OCI-LY1 (cell line): Measurements from ENCODE around the gene CASZ1.

ENCODE experiments used
- H2AFZ ChIP-seq: fragments of 200-600 bp; sonication (generic), shearing (Covaris generic); 2 replicates; pipeline ENCODE4 v1.6.0; 2014; ENCODE audit warnings: antibody characterized with exemption, mild to moderate bottlenecking, low read length
- H3F3A ChIP-seq: fragments of 200-600 bp; sonication (generic), shearing (Covaris generic); 2 replicates; pipeline ENCODE4 v1.6.0; 2014; ENCODE audit warnings: mild to moderate bottlenecking, antibody characterized with exemption, low read length, moderate library complexity; ENCODE audit not compliant: insufficient read depth
- H3K27ac ChIP-seq: fragments of 200-600 bp; sonication (generic); 2 replicates; pipeline ENCODE4 v1.5.1; 2014; ENCODE audit warnings: low read length, mixed run types, mild to moderate bottlenecking, low read depth; ENCODE audit not compliant: poor library complexity, severe bottlenecking
- H3K27me3 ChIP-seq: fragments of 200-600 bp; sonication (generic); 2 replicates; pipeline ENCODE4 v1.6.0; 2014; ENCODE audit warnings: antibody characterized with exemption, mild to moderate bottlenecking, low read length, moderate library complexity; ENCODE audit not compliant: insufficient read depth
- H3K36me3 ChIP-seq: fragments of 200-600 bp; sonication (generic); 2 replicates; pipeline ENCODE4 v1.6.1; 2014; ENCODE audit warnings: mild to moderate bottlenecking, antibody characterized with exemption, low read length, moderate library complexity, mixed read lengths; ENCODE audit not compliant: insufficient read depth
- H3K4me1 ChIP-seq: fragments of 200-600 bp; sonication (generic); 2 replicates; pipeline ENCODE4 v1.5.1; 2014; ENCODE audit warnings: mild to moderate bottlenecking, low read length, moderate library complexity; ENCODE audit not compliant: insufficient read depth, severe bottlenecking
- H3K4me2 ChIP-seq: fragments of 200-600 bp; sonication (generic), shearing (Covaris generic); 2 replicates; pipeline ENCODE4 v1.6.1; 2014; ENCODE audit warnings: low read length
- H3K4me3 ChIP-seq: fragments of 200-600 bp; sonication (generic); 2 replicates; pipeline ENCODE4 v1.5.1; 2014; ENCODE audit warnings: low read length, low read depth, mild to moderate bottlenecking, mixed read lengths; ENCODE audit not compliant: poor library complexity, severe bottlenecking
- H3K79me2 ChIP-seq: fragments of 200-600 bp; shearing (Covaris generic); 2 replicates; pipeline ENCODE4 v1.6.1; 2016; ENCODE audit warnings: mixed run types, low read length, mixed read lengths; ENCODE audit not compliant: insufficient read depth
- H3K9ac ChIP-seq: fragments of 200-600 bp; sonication (generic), shearing (Covaris generic); 2 replicates; pipeline ENCODE4 v1.6.1; 2014; ENCODE audit warnings: mild to moderate bottlenecking, low read length, mixed read lengths
- H3K9me2 ChIP-seq: fragments of 200-600 bp; sonication (generic), shearing (Covaris generic); 2 replicates; pipeline ENCODE4 v1.6.1; 2014; ENCODE audit warnings: low read depth, mild to moderate bottlenecking, low read length, mixed read lengths
- H3K9me3 ChIP-seq: fragments of 200-600 bp; shearing (Covaris generic); 2 replicates; pipeline ENCODE4 v1.6.1; 2014; ENCODE audit warnings: low read length, mixed read lengths
- H4K20me1 ChIP-seq: fragments of 200-600 bp; sonication (generic), shearing (Covaris generic); 2 replicates; pipeline ENCODE4 v1.6.0; 2016; ENCODE audit warnings: mild to moderate bottlenecking, low read length; ENCODE audit not compliant: insufficient read depth
- EZH2 ChIP-seq: fragments of 200-600 bp; sonication (generic), shearing (Covaris generic); IDR thresholded peaks from 2 replicates; pipeline ENCODE4 v1.8.0; 2017; ENCODE audit warnings: borderline replicate concordance, mixed run types, mild to moderate bottlenecking, antibody characterized with exemption, low read length, moderate library complexity, mixed read lengths
- TF ChIP-seq, protein P1 (sequence below): fragments of 200-600 bp; sonication (generic), shearing (Covaris generic); IDR thresholded peaks from 2 replicates; pipeline ENCODE4 v1.5.1; 2017; ENCODE audit warnings: mild to moderate bottlenecking, antibody characterized with exemption, low read length, moderate library complexity, mixed read lengths

The CASZ1 gene

DNA sequence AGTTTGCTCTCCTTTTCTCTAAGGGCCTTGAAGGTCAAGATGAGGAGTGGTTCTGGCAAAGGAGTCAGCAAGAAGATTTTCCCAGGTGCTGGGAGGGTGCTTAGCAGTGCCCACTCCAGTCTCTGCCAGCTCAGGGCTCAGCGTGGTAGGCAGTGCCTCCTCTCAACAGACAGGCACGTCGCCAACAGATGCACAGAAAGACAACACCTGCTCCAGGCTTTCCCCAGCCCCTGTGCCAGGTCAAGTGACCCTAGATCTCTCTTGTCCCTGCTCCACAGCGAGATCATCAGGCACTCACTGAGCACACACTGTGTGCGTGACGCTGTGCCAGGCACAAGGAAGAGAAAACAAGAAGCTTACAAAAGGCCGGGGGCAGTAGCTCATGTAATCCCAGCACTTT lies 86.0 kb downstream of the CASZ1 start:
- no peaks in the 10 kb centered on the region for H3F3A ChIP-seq
- TF ChIP-seq, protein P1, sequence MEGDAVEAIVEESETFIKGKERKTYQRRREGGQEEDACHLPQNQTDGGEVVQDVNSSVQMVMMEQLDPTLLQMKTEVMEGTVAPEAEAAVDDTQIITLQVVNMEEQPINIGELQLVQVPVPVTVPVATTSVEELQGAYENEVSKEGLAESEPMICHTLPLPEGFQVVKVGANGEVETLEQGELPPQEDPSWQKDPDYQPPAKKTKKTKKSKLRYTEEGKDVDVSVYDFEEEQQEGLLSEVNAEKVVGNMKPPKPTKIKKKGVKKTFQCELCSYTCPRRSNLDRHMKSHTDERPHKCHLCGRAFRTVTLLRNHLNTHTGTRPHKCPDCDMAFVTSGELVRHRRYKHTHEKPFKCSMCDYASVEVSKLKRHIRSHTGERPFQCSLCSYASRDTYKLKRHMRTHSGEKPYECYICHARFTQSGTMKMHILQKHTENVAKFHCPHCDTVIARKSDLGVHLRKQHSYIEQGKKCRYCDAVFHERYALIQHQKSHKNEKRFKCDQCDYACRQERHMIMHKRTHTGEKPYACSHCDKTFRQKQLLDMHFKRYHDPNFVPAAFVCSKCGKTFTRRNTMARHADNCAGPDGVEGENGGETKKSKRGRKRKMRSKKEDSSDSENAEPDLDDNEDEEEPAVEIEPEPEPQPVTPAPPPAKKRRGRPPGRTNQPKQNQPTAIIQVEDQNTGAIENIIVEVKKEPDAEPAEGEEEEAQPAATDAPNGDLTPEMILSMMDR = no peak
- no peak for TF ChIP-seq EZH2
- H4K20me1 ChIP-seq = no peaks in the 10 kb centered on the region
- H2AFZ ChIP-seq = no peak overlapping the region
- no peak overlapping the region for H3K4me2 ChIP-seq
- no peaks in the 10 kb centered on the region for H3K9me3 ChIP-seq
- no peak overlapping the region for H3K9ac ChIP-seq
- H3K4me1 ChIP-seq = no peaks in the 10 kb centered on the region
- no peaks in the 10 kb centered on the region; the same call in 1 of the 2 replicates for H3K27me3 ChIP-seq
- no peak overlapping the region for H3K4me3 ChIP-seq
- no peaks in the 10 kb centered on the region for H3K9me2 ChIP-seq
- no peaks in the 10 kb centered on the region for H3K36me3 ChIP-seq
- H3K79me2 ChIP-seq = no peaks in the 10 kb centered on the region
- H3K27ac ChIP-seq = no peak overlapping the region

DNA sequence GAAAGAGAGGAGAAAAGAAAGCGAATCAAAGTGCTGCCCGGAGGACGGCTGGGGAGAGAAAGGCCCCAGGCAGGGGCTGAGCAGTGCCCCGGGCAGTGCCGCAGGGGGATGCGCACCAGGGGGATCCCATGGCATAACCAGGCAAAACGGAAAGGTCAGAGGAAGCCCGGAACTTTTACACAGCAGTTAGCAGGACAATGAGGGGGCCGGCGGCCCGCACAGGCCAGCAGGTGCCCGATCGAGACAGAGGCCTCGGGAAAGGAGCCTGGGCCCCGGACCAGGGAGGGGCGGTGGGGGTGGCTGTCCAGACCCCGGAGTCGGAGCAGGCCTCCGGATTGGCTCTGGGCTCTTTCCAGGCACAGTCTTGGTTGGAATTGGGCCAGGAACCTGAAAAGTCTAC lies 86.8 kb downstream of the CASZ1 start:
- Histone ChIP-seq H3K9me3 (no peaks in the 10 kb centered on the region), H3K9ac (no peak overlapping the region), H3K27me3 (no peaks in the 10 kb centered on the region; the same call in 1 of the 2 replicates)

DNA sequence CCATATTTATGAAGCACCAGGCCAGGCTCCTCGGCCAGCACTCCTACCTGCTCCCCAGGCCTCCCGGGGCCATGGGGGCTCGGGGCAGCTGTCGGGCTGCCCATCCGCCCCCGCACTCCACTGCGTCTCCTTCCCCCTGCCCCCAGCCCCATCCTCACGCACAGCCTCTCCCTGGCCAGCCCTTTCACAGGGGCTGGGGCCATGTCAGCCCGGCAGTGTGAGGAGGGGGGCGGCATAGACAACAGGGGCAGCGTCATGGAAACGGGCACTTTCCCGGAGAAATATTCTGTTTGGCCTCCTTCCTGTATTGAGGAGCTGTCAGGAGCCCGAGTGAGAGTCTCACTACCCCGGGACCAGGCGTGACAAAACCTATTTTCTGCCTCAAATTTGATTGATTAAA lies 87.3 kb downstream of the CASZ1 start:
- Histone ChIP-seq H3K9me2 (no peaks in the 10 kb centered on the region), H3F3A (no peaks in the 10 kb centered on the region), H3K27me3 (no peaks in the 10 kb centered on the region; the same call in 1 of the 2 replicates), H3K4me2 (no peak overlapping the region), H3K4me3 (no peak overlapping the region), H3K27ac (no peak overlapping the region), H3K9ac (no peak overlapping the region), H4K20me1 (no peaks in the 10 kb centered on the region), H3K9me3 (no peaks in the 10 kb centered on the region), H3K36me3 (no peaks in the 10 kb centered on the region), H3K4me1 (no peaks in the 10 kb centered on the region), H3K79me2 (no peaks in the 10 kb centered on the region), H2AFZ (no peak overlapping the region)
- TF ChIP-seq, protein P1 = no peak
- no peak for TF ChIP-seq EZH2

More for the DNA sequence above, 86.8 kb downstream of the CASZ1 start:
- Histone ChIP-seq H3K9me2 (no peaks in the 10 kb centered on the region), H3K4me1 (no peaks in the 10 kb centered on the region), H2AFZ (no peak overlapping the region), H3K4me2 (no peak overlapping the region), H3K4me3 (no peak overlapping the region), H3K79me2 (no peaks in the 10 kb centered on the region), H3K36me3 (no peaks in the 10 kb centered on the region), H3K27ac (no peak overlapping the region), H3F3A (no peaks in the 10 kb centered on the region), H4K20me1 (no peaks in the 10 kb centered on the region)
- no peak for TF ChIP-seq EZH2
- TF ChIP-seq, protein P1 = no peak
